Measurements from ENCODE around the gene STK11IP. TPM values are rescaled to one million over a fixed set of nuclear protein-coding genes. Genes with fewer than 3 reads are reported as not detected.
A peak's percentile ranks its signal among the peaks of the same experiment; 100 is the strongest.

STK11IP gene
- total RNA-seq, 2 donors from 2014 or later, result 28.4 to 31.4 TPM

GRCh38 chr2:219613461-219614070 is 15.9 kb downstream of the STK11IP start:
- Mint-ChIP-seq H3K4me3 (no peak overlapping the region), H3K27ac (no peak overlapping the region), H3K36me3 (ENCODE audit: low read depth) (peaks cover 45% of the 10 kb centered on the region), H3K27me3 (no peaks in the 10 kb centered on the region), H3K9me3 (no peaks in the 10 kb centered on the region), H3K4me1 (peaks cover 14% of the 10 kb centered on the region)
- ATAC-seq (replicated peaks), result no peak

GRCh38 chr2:219614076-219614860 is 16.6 kb downstream of the STK11IP start:
- ATAC-seq (replicated peaks), result no peak
- Mint-ChIP-seq H3K4me3 (no peak overlapping the region), H3K4me1 (peaks cover 14% of the 10 kb centered on the region), H3K27me3 (no peaks in the 10 kb centered on the region), H3K36me3 (ENCODE audit: low read depth) (peaks cover 41% of the 10 kb centered on the region), H3K9me3 (no peaks in the 10 kb centered on the region), H3K27ac (no peak overlapping the region)

- peaks cover 14% of the 10 kb centered on the region for H3K4me1 Mint-ChIP-seq
- no peaks in the 10 kb centered on the region for H3K9me3 Mint-ChIP-seq
- H3K4me3 Mint-ChIP-seq, result no peak overlapping the region
- ATAC-seq (replicated peaks), result no peak
- peaks cover 34% of the 10 kb centered on the region for H3K36me3 Mint-ChIP-seq (ENCODE audit: low read depth)
- H3K27me3 Mint-ChIP-seq, result no peaks in the 10 kb centered on the region
- H3K27ac Mint-ChIP-seq, result no peak overlapping the region
These were observed 17.4 kb downstream of the STK11IP start for GRCh38 chr2:219615036-219615435.

GRCh38 chr2:219615894-219616293 is 18.2 kb downstream of the STK11IP start:
- Mint-ChIP-seq H3K4me1 (peaks cover 14% of the 10 kb centered on the region), H3K4me3 (no peak overlapping the region)

GRCh38 chr2:219616550-219616949 is 18.9 kb downstream of the STK11IP start:
- Mint-ChIP-seq H3K36me3 (ENCODE audit: low read depth) (peaks cover 23% of the 10 kb centered on the region), H3K9me3 (no peaks in the 10 kb centered on the region), H3K27ac (no peak overlapping the region), H3K4me1 (peaks cover 8% of the 10 kb centered on the region), H3K4me3 (no peak overlapping the region), H3K27me3 (no peaks in the 10 kb centered on the region)
- ATAC-seq (replicated peaks), result no peak

More at GRCh38 chr2:219615894-219616293, 18.2 kb downstream of the STK11IP start:
- Mint-ChIP-seq H3K27ac (no peak overlapping the region), H3K27me3 (no peaks in the 10 kb centered on the region), H3K9me3 (no peaks in the 10 kb centered on the region), H3K36me3 (ENCODE audit: low read depth) (peaks cover 28% of the 10 kb centered on the region)
- no peak for ATAC-seq (replicated peaks)

GRCh38 chr2:219618733-219619122 is 21.1 kb downstream of the STK11IP start:
- Mint-ChIP-seq H3K4me1 (no peaks in the 10 kb centered on the region), H3K27me3 (no peaks in the 10 kb centered on the region), H3K27ac (no peak overlapping the region), H3K36me3 (ENCODE audit: low read depth) (peaks cover 17% of the 10 kb centered on the region), H3K9me3 (no peaks in the 10 kb centered on the region), H3K4me3 (no peak overlapping the region)
- ATAC-seq (replicated peaks), result no peak

- H3K4me3 Mint-ChIP-seq, result no peak overlapping the region
- H3K36me3 Mint-ChIP-seq (ENCODE audit: low read depth), result peaks cover 13% of the 10 kb centered on the region
- no peaks in the 10 kb centered on the region for H3K9me3 Mint-ChIP-seq
- H3K4me1 Mint-ChIP-seq, result no peaks in the 10 kb centered on the region
- ATAC-seq (replicated peaks), result no peak
- no peak overlapping the region for H3K27ac Mint-ChIP-seq
- H3K27me3 Mint-ChIP-seq, result no peaks in the 10 kb centered on the region
These were observed 21.6 kb downstream of the STK11IP start for GRCh38 chr2:219619235-219619634.

GRCh38 chr2:219620546-219620945 is 22.9 kb downstream of the STK11IP start:
- Mint-ChIP-seq H3K27me3 (peaks cover 3% of the 10 kb centered on the region), H3K27ac (no peak overlapping the region), H3K4me3 (no peak overlapping the region), H3K9me3 (no peaks in the 10 kb centered on the region), H3K4me1 (no peaks in the 10 kb centered on the region), H3K36me3 (ENCODE audit: low read depth) (peaks cover 2% of the 10 kb centered on the region)
- no peak for ATAC-seq (replicated peaks)

GRCh38 chr2:219621935-219622334 is 24.3 kb downstream of the STK11IP start:
- Mint-ChIP-seq H3K27me3 (peaks cover 11% of the 10 kb centered on the region), H3K9me3 (no peaks in the 10 kb centered on the region), H3K27ac (no peak overlapping the region), H3K4me1 (no peaks in the 10 kb centered on the region), H3K36me3 (ENCODE audit: low read depth) (no peaks in the 10 kb centered on the region), H3K4me3 (no peak overlapping the region)
- ATAC-seq (replicated peaks), result no peak

GRCh38 chr2:219622472-219622871 is 24.8 kb downstream of the STK11IP start:
- H3K36me3 Mint-ChIP-seq (ENCODE audit: low read depth), result no peaks in the 10 kb centered on the region
- no peak overlapping the region for H3K4me3 Mint-ChIP-seq
- no peaks in the 10 kb centered on the region for H3K4me1 Mint-ChIP-seq
- no peak for ATAC-seq (replicated peaks)
- peaks cover 13% of the 10 kb centered on the region for H3K27me3 Mint-ChIP-seq
- no peak overlapping the region for H3K27ac Mint-ChIP-seq
- H3K9me3 Mint-ChIP-seq, result no peaks in the 10 kb centered on the region

- H3K27ac Mint-ChIP-seq, result no peak overlapping the region
- H3K27me3 Mint-ChIP-seq, result peaks cover 21% of the 10 kb centered on the region
- H3K36me3 Mint-ChIP-seq (ENCODE audit: low read depth), result no peaks in the 10 kb centered on the region
- no peaks in the 10 kb centered on the region for H3K9me3 Mint-ChIP-seq
- H3K4me3 Mint-ChIP-seq, result no peak overlapping the region
- H3K4me1 Mint-ChIP-seq, result no peaks in the 10 kb centered on the region
- ATAC-seq (replicated peaks), result no peak
These were observed 26.9 kb downstream of the STK11IP start for GRCh38 chr2:219624565-219624964.

GRCh38 chr2:219625179-219625578 is 27.5 kb downstream of the STK11IP start:
- H3K36me3 Mint-ChIP-seq (ENCODE audit: low read depth), result no peaks in the 10 kb centered on the region
- no peaks in the 10 kb centered on the region for H3K4me1 Mint-ChIP-seq
- no peak overlapping the region for H3K27ac Mint-ChIP-seq
- H3K27me3 Mint-ChIP-seq, result peaks cover 21% of the 10 kb centered on the region
- no peak for ATAC-seq (replicated peaks)
- H3K4me3 Mint-ChIP-seq, result no peak overlapping the region
- no peaks in the 10 kb centered on the region for H3K9me3 Mint-ChIP-seq

GRCh38 chr2:219626540-219626939 is 28.9 kb downstream of the STK11IP start:
- Mint-ChIP-seq H3K4me1 (no peaks in the 10 kb centered on the region), H3K27ac (no peak overlapping the region), H3K4me3 (peak overlapping the region; percentile 76), H3K27me3 (peaks cover 26% of the 10 kb centered on the region), H3K9me3 (no peaks in the 10 kb centered on the region), H3K36me3 (ENCODE audit: low read depth) (no peaks in the 10 kb centered on the region)
- no peak for ATAC-seq (replicated peaks)

GRCh38 chr2:219627103-219628100 is 29.7 kb downstream of the STK11IP start, which contains the start of gene SLC4A3:
Gene SLC4A3, plus strand, starts transcription at chr2:219627630. Its CDS starts 363 bp downstream, at chr2:219627993.
- Mint-ChIP-seq H3K4me1 (no peaks in the 10 kb centered on the region), H3K27ac (no peak within 1 kb of the TSS), H3K4me3 (peak within 1 kb of the TSS; percentile 76), H3K9me3 (no peaks in the 10 kb centered on the region), H3K27me3 (peaks cover 29% of the 10 kb centered on the region), H3K36me3 (ENCODE audit: low read depth) (no peaks in the 10 kb centered on the region)
- ATAC-seq (replicated peaks), result peak; percentile 46

All from activated T-helper 17 cell treated with anti-CD3 and anti-CD28 coated beads, Interleukin-2, amount 50 U/mL, for 72 hours (primary cell).